GM21528 (cell line): ENCODE measurements around the gene MCRS1.
"Not testable (repeated sequence)": the region's sequence is repeated elsewhere in the genome, so short reads cannot be mapped to it uniquely, and the experiment has no call there.

Source experiments
- ATAC-seq: cut with Tn5 transposase; IDR thresholded peaks from one replicate; pipeline ENCODE4 v1.9.1; 2021; ENCODE audit warnings: mild to moderate bottlenecking, moderate library complexity; ENCODE audit not compliant: unreplicated experiment, low FRiP score

MCRS1 gene

DNA sequence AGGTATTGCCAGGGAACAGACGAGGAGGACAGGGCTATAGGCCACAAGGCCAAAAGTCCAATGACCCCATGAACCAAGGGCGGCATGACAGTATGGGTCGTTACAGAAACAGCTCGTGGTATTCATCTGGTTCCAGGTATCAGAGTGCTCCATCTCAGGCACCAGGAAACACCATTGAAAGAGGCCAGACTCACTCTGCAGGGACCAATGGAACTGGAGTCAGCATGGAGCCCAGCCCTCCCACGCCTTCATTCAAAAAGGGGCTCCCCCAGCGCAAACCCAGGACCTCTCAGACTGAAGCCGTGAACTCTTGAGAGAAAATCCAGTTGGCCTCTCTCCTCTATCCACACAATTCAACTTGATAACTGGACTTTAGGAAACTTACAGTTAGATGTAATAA lies 42.0 kb downstream of the MCRS1 start:
- ATAC-seq = no peak

DNA sequence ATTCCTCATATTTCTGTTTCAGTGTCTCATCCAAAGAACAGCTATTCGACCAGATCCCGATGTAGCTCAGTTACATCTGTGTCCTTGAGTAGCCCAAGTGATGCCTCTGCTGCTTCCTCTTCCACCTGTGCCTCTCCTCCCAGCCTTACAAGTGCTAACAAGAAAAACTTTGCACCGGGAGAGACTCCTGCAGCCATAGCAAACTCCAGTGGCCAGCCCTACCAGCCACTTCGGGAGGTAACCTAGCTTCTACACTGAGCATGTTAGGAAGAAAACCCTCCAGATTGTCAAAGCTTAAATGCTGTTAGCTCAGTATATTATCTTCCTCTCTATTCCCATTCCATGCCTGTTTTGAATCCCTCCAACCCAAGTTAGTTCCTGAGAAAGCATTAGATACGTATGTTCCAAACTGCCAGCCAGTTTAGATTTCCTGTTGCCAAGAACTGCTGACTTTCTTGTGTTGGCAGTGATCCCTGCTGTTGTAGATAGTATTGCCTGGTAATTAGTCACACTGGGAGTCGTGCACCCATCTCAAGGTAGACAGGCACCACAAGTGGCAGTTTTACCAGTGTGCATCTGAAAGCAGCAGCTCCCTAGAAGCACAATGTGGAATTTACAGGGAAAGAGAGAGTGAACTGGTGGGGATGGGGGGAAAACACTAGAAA lies 43.1 kb downstream of the MCRS1 start:
- ATAC-seq = no peak

DNA sequence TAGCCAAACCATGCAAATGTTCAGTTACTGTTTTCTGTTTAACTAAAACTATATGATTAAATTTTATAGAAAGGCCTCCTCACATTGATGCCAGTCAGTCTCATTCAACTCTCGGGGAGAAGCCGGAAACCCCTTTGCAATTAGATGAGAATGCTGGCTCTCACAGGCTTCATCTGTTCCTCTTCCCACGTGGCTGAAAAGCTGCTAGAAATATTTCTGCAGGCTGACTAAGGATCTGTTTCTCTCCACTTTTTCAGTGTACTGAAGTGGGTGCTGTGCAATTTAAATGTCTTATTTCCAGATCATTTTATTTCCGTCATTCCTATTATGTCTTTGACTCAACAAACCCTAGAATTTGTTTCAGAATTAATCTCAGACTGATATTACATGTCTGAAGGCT lies 46.6 kb downstream of the MCRS1 start:
- ATAC-seq = no peak

DNA sequence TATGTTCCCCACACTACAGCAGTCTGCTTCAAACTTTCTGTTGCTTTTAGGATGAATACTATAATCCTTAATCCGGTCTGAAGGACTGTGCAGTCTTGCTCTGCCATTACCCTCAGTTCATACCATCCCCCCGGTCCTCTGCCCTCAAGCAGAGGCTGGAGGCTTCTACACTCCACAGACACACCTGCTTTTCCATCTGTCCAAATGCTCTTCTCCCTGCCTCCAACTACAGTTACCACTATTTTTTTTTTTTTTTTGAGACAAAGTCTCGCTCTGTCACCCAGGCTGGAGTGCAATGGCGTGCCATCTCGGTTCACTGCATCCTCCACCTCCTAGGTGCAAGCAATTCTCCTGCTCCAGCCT lies 48.4 kb downstream of the MCRS1 start:
- no peak for ATAC-seq

DNA sequence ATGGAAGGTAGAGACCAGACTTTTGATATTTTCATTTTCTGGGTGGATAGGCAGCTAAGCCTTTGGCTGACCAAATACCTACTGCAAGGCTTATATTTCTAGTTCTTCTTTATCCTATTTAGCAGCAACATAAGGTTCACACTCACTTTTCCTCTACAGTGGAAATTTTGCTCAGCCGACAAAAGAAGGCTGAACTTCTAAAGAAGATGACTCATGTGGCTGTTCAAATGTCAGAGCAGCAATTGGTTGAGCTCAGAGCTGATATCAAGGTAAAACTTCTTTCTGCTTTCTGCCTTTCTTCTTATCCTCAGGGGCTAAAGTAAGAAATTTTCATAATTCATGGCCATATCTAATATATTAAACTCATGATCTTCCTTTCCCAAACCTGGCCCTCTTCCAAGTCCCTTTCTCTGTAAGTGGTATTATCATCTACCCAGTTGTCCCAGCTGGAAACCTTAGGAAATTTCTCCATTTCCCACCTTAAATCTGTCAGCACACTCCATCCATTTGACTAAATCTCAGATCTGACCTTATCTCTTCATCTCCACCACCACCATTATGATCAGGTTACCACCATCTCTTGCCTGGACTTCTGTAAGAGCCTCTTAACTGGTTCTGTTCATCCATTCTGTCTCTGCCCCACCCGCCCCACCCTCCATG lies 48.9 kb downstream of the MCRS1 start:
- ATAC-seq = no peak

DNA sequence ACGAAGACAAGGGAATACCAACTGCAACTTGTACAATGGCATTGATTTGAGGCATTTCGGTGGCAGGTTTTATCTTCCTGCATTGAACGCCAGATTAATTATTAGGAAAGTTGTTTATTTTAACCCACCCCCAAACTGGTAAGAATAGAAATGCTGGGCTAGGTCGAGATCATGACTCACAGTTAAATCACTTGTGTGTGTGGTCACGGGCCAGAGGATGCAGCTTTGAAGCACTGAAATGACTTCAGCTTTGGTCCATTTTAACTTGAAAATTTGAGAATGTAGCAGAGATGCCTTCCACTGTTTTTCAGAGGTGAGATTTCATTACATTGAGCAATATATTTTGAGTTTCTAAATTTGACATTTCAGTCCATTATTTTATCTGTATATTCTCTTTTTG lies 52.7 kb downstream of the MCRS1 start:
- no peak for ATAC-seq

DNA sequence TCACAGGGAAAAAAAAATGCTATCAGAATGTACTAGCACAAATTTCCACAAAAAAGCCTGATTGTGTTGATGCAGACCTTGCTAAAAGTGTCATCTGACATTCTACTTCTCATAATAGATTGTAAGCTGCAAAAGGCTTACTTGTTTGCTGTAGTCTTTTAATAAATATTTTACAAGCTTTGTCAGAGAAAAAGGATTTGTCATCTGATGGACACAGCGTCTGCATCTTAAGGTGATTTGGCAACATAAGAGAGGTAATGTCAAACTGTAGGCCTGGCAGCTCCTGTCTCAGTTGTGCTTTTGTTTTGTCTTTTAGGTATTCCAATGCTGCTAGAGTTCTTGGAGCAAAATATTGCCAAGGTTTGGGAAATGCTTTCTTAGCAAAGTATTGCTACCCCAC lies 55.4 kb downstream of the MCRS1 start:
- no peak for ATAC-seq

DNA sequence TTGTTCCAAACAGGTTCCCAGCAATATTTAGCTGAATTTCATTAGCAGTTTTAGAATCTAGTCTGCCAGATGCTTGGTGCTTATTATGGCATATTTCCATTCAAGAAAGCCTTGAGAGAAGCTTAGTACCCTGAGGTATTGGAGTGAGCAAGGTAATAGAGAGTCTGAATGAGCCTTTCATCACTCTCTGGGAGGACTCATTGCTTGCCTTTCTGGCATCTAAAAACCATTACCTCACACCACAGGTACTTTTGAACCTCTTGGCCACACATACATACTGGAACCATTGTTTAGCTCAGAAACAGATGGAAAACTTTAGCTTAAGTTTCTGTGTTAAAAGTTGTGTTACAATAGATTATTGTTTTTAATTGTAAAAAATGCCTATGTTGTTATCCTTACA lies 56.5 kb downstream of the MCRS1 start:
- no peak for ATAC-seq

DNA sequence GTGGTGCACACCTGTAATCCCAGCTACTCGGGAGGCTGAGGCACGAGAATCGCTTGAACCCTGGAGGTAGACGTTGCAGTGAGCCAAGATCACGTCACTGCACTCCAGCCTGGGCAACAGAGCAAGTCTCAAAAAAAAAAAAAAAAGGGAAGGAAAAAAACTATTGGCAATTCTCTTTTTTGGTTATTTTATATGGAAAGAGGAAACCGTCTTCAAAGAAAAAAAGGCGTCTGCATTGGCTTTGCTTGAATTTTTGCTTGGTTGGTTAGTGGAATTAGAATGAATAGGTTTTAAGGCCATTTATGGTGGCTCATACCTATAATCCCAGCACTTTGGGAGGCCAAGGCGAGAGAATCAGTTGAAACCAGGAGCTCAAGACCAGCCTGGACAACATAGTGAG lies 58.3 kb downstream of the MCRS1 start:
- not testable (repeated sequence) for ATAC-seq
